Tibial nerve (tissue), 4 donors: Measurements from ENCODE around the gene CLEC16A.

ENCODE experiments used
- CTCF ChIP-seq, 5 experiments: fragments of 200-600 bp in 3 of 5; fragments of 450-650 bp in 2 of 5; sonication (generic) in 3 of 5; IDR thresholded peaks; one replicate each; pipeline ENCODE4 v1.5.1; 2016 to 2019; ENCODE audit warnings: antibody characterized with exemption in 5 of 5, mild to moderate bottlenecking in 3 of 5, moderate library complexity in 2 of 5
- EP300 ChIP-seq, 2 donors: sonication (generic); formaldehyde crosslinking; IDR thresholded peaks; one replicate each; pipeline ENCODE4 v1.6.1; 2017; ENCODE audit warnings: antibody characterized with exemption in 2 of 2, mild to moderate bottlenecking in 1 of 2
- POLR2A ChIP-seq, 2 donors: fragments of 450-650 bp; IDR thresholded peaks; one replicate each; pipeline ENCODE4 v1.6.1; 2017; ENCODE audit warnings: antibody characterized with exemption in 2 of 2, mild to moderate bottlenecking in 2 of 2, moderate library complexity in 2 of 2

DNA sequence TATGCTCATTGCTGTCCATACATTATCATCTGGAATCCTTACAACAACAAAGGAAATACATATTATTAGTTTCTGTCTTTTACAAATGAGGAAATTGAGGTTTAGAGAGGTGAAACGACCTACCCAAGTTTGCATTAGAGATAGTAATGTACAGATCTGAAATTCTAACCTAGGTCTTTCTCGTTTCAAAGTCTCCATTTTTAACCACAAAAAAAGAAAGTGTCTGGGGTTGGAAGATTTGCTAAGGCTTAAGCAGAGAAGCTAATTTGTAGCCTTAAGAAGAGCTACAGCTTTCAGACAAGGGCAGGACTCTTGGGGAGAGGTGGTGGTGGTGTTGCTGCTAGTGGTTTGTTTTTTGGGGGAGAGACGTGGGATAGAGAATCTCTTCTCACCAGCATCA lies 48.2 kb upstream of the CLEC16A start:
- no peak for TF ChIP-seq CTCF (IDR thresholded peaks at IDR 0.05)
- no peak for TF ChIP-seq POLR2A (IDR thresholded peaks at IDR 0.05)
- no peak for TF ChIP-seq EP300 (IDR thresholded peaks at IDR 0.05)
